HG03066 (cell line): Measurements from ENCODE around the gene FAM168A.

ENCODE experiments used
- ATAC-seq: cut with Tn5 transposase; IDR thresholded peaks from one replicate; pipeline ENCODE4 v1.9.1; 2021; ENCODE audit warnings: low read depth; ENCODE audit not compliant: unreplicated experiment

FAM168A gene

DNA sequence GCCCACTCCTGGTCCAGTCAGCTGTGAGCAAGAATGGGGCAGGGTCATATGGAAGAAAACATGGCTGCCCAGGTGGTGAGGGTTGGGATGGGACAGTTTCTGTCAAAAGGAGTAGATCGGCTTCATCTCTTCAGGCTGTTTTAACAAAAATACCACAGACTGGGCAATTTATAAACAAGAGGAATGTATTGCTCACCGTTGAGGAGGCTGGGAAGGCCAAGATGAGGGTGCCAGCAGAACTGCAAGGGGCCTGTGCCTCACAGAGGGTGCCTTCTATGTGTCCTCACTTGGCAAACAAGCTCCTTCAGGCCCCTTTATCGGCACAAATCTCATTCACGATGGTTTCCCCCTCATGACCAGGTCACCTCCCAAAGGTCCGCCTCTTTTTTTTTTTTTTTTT, 239.8 kb downstream of the FAM168A start:
- no peak for ATAC-seq

- no peak for ATAC-seq
Measured at GRCh38 chr11:73356979-73357860, 240.7 kb downstream of the FAM168A start.

DNA sequence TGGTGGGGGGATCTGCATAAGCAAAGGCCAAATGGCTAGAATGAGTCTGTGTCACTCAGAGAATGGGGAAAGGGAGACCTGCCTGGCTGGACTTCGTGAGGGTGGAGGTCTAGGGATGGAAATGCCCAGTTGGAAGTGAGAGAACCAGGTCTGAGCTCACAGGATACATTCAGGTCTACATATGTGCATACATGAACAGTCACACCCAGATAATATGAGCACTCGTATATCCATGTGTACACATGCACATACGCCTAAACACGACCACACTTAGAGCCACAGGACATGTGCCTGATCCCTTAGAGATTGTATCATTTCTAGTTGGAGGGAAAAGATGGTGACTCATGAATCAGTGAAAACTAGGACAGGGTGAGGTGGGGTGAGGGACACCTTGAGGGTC, 242.8 kb downstream of the FAM168A start:
- no peak for ATAC-seq

- no peak for ATAC-seq
Measured at GRCh38 chr11:73353422-73353821, 244.5 kb downstream of the FAM168A start.

DNA sequence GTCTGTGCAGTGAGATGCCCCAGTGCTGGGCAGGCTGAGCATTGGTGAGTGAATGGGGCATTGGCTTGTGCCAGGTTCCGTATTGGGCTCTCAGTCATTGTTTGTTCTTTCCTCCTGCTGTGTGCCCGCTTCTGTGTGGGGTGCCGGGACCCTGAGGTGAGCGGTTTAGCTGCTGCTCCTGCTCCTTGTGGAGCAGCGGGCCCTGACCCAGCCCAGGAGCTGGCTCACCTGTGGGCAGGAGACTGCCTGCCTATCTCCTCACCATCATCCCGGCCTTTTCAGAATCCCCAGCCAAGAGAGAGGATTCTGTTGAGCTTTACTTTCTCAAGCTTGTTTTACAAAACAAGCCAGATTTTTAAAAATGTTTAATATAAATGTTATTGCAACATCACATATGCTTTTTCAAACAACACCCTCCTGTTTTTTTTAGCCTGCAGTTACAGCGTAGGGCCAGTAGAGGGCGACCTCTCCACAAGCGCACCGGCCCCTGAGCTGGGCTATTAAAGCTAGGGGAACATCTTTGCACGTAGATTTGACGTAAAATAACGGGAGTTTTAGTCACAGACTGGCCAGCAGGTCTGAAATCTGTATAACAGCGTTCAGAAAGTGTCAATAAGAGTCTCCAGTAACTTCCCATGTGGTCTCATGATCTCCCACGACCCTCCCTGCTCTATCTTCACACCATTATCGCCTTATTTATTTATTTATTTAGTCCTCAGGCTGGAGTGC, 246.8 kb downstream of the FAM168A start:
- ATAC-seq = no peak
